GM12878 (cell line): ENCODE measurements around the gene INHA.

Experiments used
- POLR2AphosphoS5 ChIP-seq: IDR thresholded peaks from 2 replicates; pipeline ENCODE4 v1.6.1; 2011; ENCODE audit warnings: mild to moderate bottlenecking, low read length, inconsistent platforms
- TF ChIP-seq, protein P1 (sequence below): IDR thresholded peaks from 2 replicates; pipeline ENCODE4 v1.6.1; 2012; ENCODE audit warnings: low read depth, low read length, improper control_type of control experiment

DNA sequence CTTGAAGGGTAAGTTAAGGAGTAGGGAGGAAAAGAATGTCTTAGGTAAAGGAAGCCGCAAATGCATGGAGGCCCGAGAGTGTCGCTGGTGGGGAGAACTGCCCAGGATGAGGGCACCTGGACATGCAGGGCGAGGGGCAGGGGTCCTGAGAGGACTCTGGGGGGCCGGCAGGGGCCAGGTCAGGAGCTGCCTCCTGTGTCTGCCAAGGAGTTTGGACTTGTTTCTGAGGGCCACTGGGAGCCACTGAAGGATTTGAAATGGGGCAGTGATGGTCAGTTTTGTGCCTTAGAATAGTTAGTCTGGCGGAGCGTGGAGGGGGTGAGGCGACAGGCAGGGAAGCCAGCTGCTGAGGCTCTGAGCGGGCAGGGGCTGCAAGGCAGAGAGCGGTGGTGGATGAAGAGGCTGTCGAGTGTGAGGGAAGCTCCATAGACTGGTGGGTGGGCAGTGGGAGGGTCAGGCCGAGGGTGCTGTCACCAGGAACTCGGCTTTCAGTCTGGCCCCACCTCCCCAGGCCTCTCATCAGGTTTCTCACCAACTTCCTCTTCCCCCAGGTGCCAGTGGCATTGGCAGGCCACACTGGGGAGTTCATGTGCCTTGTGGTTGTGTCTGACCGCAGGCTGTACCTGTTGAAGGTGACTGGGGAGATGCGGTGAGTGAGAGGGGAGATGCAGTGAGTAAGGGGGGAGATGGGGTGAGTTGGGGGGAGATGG lies 40.6 kb downstream of the INHA start:
- TF ChIP-seq, protein P1, sequence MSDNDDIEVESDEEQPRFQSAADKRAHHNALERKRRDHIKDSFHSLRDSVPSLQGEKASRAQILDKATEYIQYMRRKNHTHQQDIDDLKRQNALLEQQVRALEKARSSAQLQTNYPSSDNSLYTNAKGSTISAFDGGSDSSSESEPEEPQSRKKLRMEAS = no peak
- TF ChIP-seq POLR2AphosphoS5 = no peak
